Breast epithelium (tissue), 4 donors: ENCODE data around the gene PLEKHM2. TPM values are rescaled to one million over a fixed set of nuclear protein-coding genes. Genes with fewer than 3 reads are reported as not detected.
A peak's percentile ranks its signal among the peaks of the same experiment; 100 is the strongest.

ENCODE experiments used
- DNase-seq, 2 donors: peaks; one replicate each; pipeline ENCODE4 v3.0.0-alpha.2; 2019; ENCODE audit warnings: low spot score in 2 of 2
- H3K27ac ChIP-seq, 2 donors: fragments of 200-600 bp; sonication (generic) in 1 of 2; one replicate each; pipeline ENCODE4 v1.5.1; 2016 to 2019; ENCODE audit warnings: mild to moderate bottlenecking in 1 of 2
- H3K27me3 ChIP-seq, 2 donors: fragments of 200-600 bp; sonication (generic) in 1 of 2; one replicate each; pipeline versions ENCODE4 v1.5.1 to v1.6.0; 2017 to 2019; ENCODE audit warnings: control low read depth in 1 of 2, mild to moderate bottlenecking in 1 of 2
- H3K36me3 ChIP-seq: fragments of 200-600 bp; one replicate; pipeline ENCODE4 v1.5.1; 2019
- H3K4me1 ChIP-seq, 2 donors: fragments of 200-600 bp; sonication (generic); one replicate each; pipeline ENCODE4 v1.5.1; 2016 to 2019; ENCODE audit warnings: control low read depth in 1 of 2
- H3K4me3 ChIP-seq, 3 donors: fragments of 200-600 bp; sonication (generic); 1 replicate in 2 of 3; 2 replicates in 1 of 3; pipeline ENCODE4 v1.5.1; 2016 to 2019; ENCODE audit warnings: mild to moderate bottlenecking in 3 of 3, moderate library complexity in 2 of 3
- H3K9me3 ChIP-seq, 2 donors: fragments of 200-600 bp; sonication (generic) in 1 of 2; one replicate each; pipeline ENCODE4 v1.5.1; 2016 to 2019; ENCODE audit warnings: control low read depth in 1 of 2
- CTCF ChIP-seq, 3 donors: fragments of 450-650 bp; IDR thresholded peaks; one replicate each; pipeline ENCODE4 v1.5.1; 2016 to 2017; ENCODE audit warnings: antibody characterized with exemption in 3 of 3, mild to moderate bottlenecking in 3 of 3, moderate library complexity in 3 of 3
- POLR2A ChIP-seq: fragments of 450-650 bp; IDR thresholded peaks from one replicate; pipeline ENCODE4 v1.6.1; 2016; ENCODE audit warnings: antibody characterized with exemption, mild to moderate bottlenecking, moderate library complexity
- POLR2AphosphoS5 ChIP-seq, 3 donors: sonication (generic); formaldehyde crosslinking; IDR thresholded peaks; one replicate each; pipeline ENCODE4 v1.6.1; 2017; ENCODE audit warnings: antibody characterized with exemption in 3 of 3
- intact Hi-C: fragments of 100-400 bp; cut with DNase I; formaldehyde crosslinking; loops from one replicate; pipeline ENCODE4 v1.15.1; 2023; ENCODE audit warnings: low total_unique reads
- total RNA-seq, 3 donors: library from RNA; depleted of rRNA; stranded (reverse); fragments of >200 nt; gene quantifications; one replicate each; pipeline ENCODE4 v1.1.0, GENCODE V29; 2016

The PLEKHM2 gene
- total RNA-seq, 3 donors from 2014 or later: 29.7 to 56.5 (median 41.6) TPM

GRCh38 chr1:15753776-15754175, 69.7 kb downstream of the PLEKHM2 start:
- Histone ChIP-seq H3K9me3 (no peaks in the 10 kb centered on the region), H3K27me3 (no peaks in the 10 kb centered on the region), H3K4me3 (no peak overlapping the region), H3K36me3 (no peaks in the 10 kb centered on the region), H3K4me1 (peaks cover 0 to 13% of the 10 kb centered on the region in 2 donors), H3K27ac (peak overlapping the region in 1 of 2 donors; percentile 52)
- TF ChIP-seq POLR2AphosphoS5 (IDR thresholded peaks at IDR 0.05) (no peak), CTCF (IDR thresholded peaks at IDR 0.05) (no peak)
- intact Hi-C loops: no loop called here
- no peak for DNase-seq

- no peak for DNase-seq
- H3K27ac ChIP-seq: no peak overlapping the region
- peaks cover 0 to 21% of the 10 kb centered on the region in 2 donors for H3K4me1 ChIP-seq
- no peaks in the 10 kb centered on the region for H3K9me3 ChIP-seq
- no peak overlapping the region for H3K4me3 ChIP-seq
- no peaks in the 10 kb centered on the region for H3K36me3 ChIP-seq
- intact Hi-C loops: no loop called here
- H3K27me3 ChIP-seq: no peaks in the 10 kb centered on the region
- TF ChIP-seq CTCF (IDR thresholded peaks at IDR 0.05): no peak
- TF ChIP-seq POLR2A: no peak
- TF ChIP-seq POLR2AphosphoS5 (IDR thresholded peaks at IDR 0.05): no peak
Measured at GRCh38 chr1:15755021-15755645, 71.0 kb downstream of the PLEKHM2 start.

GRCh38 chr1:15755646-15756040, 71.5 kb downstream of the PLEKHM2 start:
- peak overlapping the region; percentile 80 to 93 for H3K27ac ChIP-seq
- peaks cover under 1 to 22% of the 10 kb centered on the region in 2 donors for H3K4me1 ChIP-seq
- intact Hi-C loops: no loop called here
- H3K9me3 ChIP-seq: no peaks in the 10 kb centered on the region
- DNase-seq: no peak
- TF ChIP-seq CTCF (IDR thresholded peaks at IDR 0.05) (no peak), POLR2A (no peak), POLR2AphosphoS5 (IDR thresholded peaks at IDR 0.05) (no peak)
- H3K36me3 ChIP-seq: no peaks in the 10 kb centered on the region
- no peak overlapping the region for H3K4me3 ChIP-seq
- no peaks in the 10 kb centered on the region for H3K27me3 ChIP-seq

- intact Hi-C loops: no loop called here
- H3K4me3 ChIP-seq: peak overlapping the region in 2 of 3 donors; percentile 86 to 96
- H3K36me3 ChIP-seq: no peaks in the 10 kb centered on the region
- H3K4me1 ChIP-seq: peaks cover 5 to 22% of the 10 kb centered on the region in 2 donors
- TF ChIP-seq POLR2AphosphoS5 (IDR thresholded peaks at IDR 0.05) (peak in 2 of 3 donors; percentile 21 to 63), POLR2A (no peak)
- H3K27me3 ChIP-seq: no peaks in the 10 kb centered on the region
- no peaks in the 10 kb centered on the region for H3K9me3 ChIP-seq
- H3K27ac ChIP-seq: peak overlapping the region; percentile 80 to 93
- DNase-seq: peak; percentile 66 to 72
Measured at GRCh38 chr1:15756143-15757015, 72.3 kb downstream of the PLEKHM2 start.

- TF ChIP-seq POLR2AphosphoS5 (IDR thresholded peaks at IDR 0.05) (no peak), CTCF (IDR thresholded peaks at IDR 0.05) (no peak), POLR2A (no peak)
- Histone ChIP-seq H3K9me3 (no peaks in the 10 kb centered on the region), H3K4me3 (peak overlapping the region in 2 of 3 donors; percentile 86 to 96), H3K36me3 (no peaks in the 10 kb centered on the region), H3K27me3 (no peaks in the 10 kb centered on the region), H3K27ac (peak overlapping the region; percentile 80 to 93), H3K4me1 (peaks cover 5 to 22% of the 10 kb centered on the region in 2 donors)
- intact Hi-C loops: no loop called here
- no peak for DNase-seq
Measured at GRCh38 chr1:15757016-15757543, 73.0 kb downstream of the PLEKHM2 start.
